Measurements from ENCODE around the gene SPIN2B. TPM values are rescaled to one million over a fixed set of nuclear protein-coding genes. Genes with fewer than 3 reads are reported as not detected.
"Not testable (repeated sequence)": the region's sequence is repeated elsewhere in the genome, so short reads cannot be mapped to it uniquely, and the experiment has no call there.

Gene SPIN2B
- total and polyA plus RNA-seq, 10 of the 15 experiments (the other 5 are each of a cell fraction or from before 2014, with no cell fraction given), result 2.7 to 8.9 (median 6.0) TPM

- POLR2A ChIA-PET; intact Hi-C loops (cut with micrococcal nuclease; ENCODE audit: unreplicated experiment); H3K27ac ChIP-seq (ENCODE audit: control insufficient read depth, insufficient read depth); CTCF ChIA-PET; in situ Hi-C loops (cut with MboI); H3K4me3 ChIP-seq; H3K4me2 ChIP-seq (ENCODE audit: control insufficient read depth, insufficient read depth); RAD21 ChIA-PET (ENCODE audit: unreplicated experiment); H3K79me2 ChIP-seq (ENCODE audit: control insufficient read depth, insufficient read depth, low read length); H3K9ac ChIP-seq (ENCODE audit: control insufficient read depth, insufficient read depth, low read length); H3K9me3 ChIP-seq (replicated peaks; ENCODE audit: control insufficient read depth, insufficient read depth, low read length); H2AFZ ChIP-seq (ENCODE audit: control insufficient read depth, low read depth, low read length); DNase-seq (ENCODE audit: low read depth, low spot score); BruUV-seq (replicated peaks); FAIRE-seq; H4K20me1 ChIP-seq (ENCODE audit: control insufficient read depth, insufficient read depth); ATAC-seq; SMC1A ChIA-PET (ENCODE audit: uncharacterized antibody, unreplicated experiment); H3K36me3 ChIP-seq (ENCODE audit: control insufficient read depth in 2 of 2, insufficient read depth in 2 of 2, low read length in 1 of 2); H3K27me3 ChIP-seq (replicated peaks in 1 of 2; ENCODE audit: control insufficient read depth in 2 of 2, insufficient read depth in 2 of 2, low read length in 1 of 2); H3K4me1 ChIP-seq (ENCODE audit: control insufficient read depth, insufficient read depth, low read length): not testable (repeated sequence)
- 65% methylated on average over 6 of the region's 6 CpGs for WGBS (ENCODE audit: insufficient coverage, insufficient replicate concordance, low lambda C conversion rate, missing lambda C conversion rate)
Observed at GRCh38 chrX:57102918-57103317, 18.4 kb downstream of the SPIN2B start.

GRCh38 chrX:57083143-57083542 is 38.2 kb downstream of the SPIN2B start:
- DNase-seq (ENCODE audit: low read depth, low spot score) (no peak), ATAC-seq (no peak), FAIRE-seq (no peak)
- H3K4me2 ChIP-seq (ENCODE audit: control insufficient read depth, insufficient read depth), result no peak overlapping the region
- H3K4me3 ChIP-seq, result no peak overlapping the region
- no peaks in the 10 kb centered on the region for H3K27me3 ChIP-seq (replicated peaks in 1 of 2; ENCODE audit: control insufficient read depth in 2 of 2, insufficient read depth in 2 of 2, low read length in 1 of 2)
- ChIA-PET POLR2A (no interaction called here), CTCF (no interaction called here), RAD21 (ENCODE audit: unreplicated experiment) (no interaction called here), SMC1A (ENCODE audit: uncharacterized antibody, unreplicated experiment) (no interaction called here)
- no peak overlapping the region for H3K27ac ChIP-seq (ENCODE audit: control insufficient read depth, insufficient read depth)
- no peaks in the 10 kb centered on the region for H3K79me2 ChIP-seq (ENCODE audit: control insufficient read depth, insufficient read depth, low read length)
- no peaks in the 10 kb centered on the region for H4K20me1 ChIP-seq (ENCODE audit: control insufficient read depth, insufficient read depth)
- TF ChIP-seq MYB (IDR thresholded peaks at IDR 0.05; ENCODE audit: borderline replicate concordance, low read depth, low read length), result no peak
- no peak for TF ChIP-seq SUZ12 (IDR thresholded peaks at IDR 0.05; ENCODE audit: unreplicated experiment)
- no peak for TF ChIP-seq BCLAF1 (IDR thresholded peaks at IDR 0.05)
- no peak for TF ChIP-seq KLF5 (IDR thresholded peaks at IDR 0.05; ENCODE audit: partially characterized antibody)
- TF ChIP-seq JUND (IDR thresholded peaks at IDR 0.05; ENCODE audit: low read depth, low read length), result no peak
- TF ChIP-seq CTCF (IDR thresholded peaks at IDR 0.05 in 2 of 3, conservative IDR thresholded peaks at IDR 0.05 in 1 of 3; ENCODE audit: control insufficient read depth in 2 of 3, extremely low read depth in 1 of 3, insufficient read depth in 1 of 3, low read depth in 3 of 3, low read length in 3 of 3), result 0 out of 6 replicates have a peak, but pooled peaks of 1 of the 3 experiments have one; percentile 2
- 61% methylated on average over 7 of the region's 7 CpGs for WGBS (ENCODE audit: insufficient coverage, insufficient replicate concordance, low lambda C conversion rate, missing lambda C conversion rate)
- no peaks in the 10 kb centered on the region; the same call in 2 of the 3 replicates for H3K9me3 ChIP-seq (replicated peaks; ENCODE audit: control insufficient read depth, insufficient read depth, low read length)
- no peaks in the 10 kb centered on the region for H3K4me1 ChIP-seq (ENCODE audit: control insufficient read depth, insufficient read depth, low read length)
- H3K9ac ChIP-seq (ENCODE audit: control insufficient read depth, insufficient read depth, low read length), result no peak overlapping the region
- H2AFZ ChIP-seq (ENCODE audit: control insufficient read depth, low read depth, low read length), result no peak overlapping the region
- intact Hi-C loops (cut with micrococcal nuclease; ENCODE audit: unreplicated experiment), result no loop called here
- no peaks in the 10 kb centered on the region for H3K36me3 ChIP-seq (ENCODE audit: control insufficient read depth in 2 of 2, insufficient read depth in 2 of 2, low read length in 1 of 2)
- BruUV-seq (replicated peaks), result no TSS peak
- in situ Hi-C loops (cut with MboI), result no loop called here

All from GM12878 (cell line).